HG03135 (cell line): ENCODE measurements around the gene CDC14B.
"Not testable (repeated sequence)": the region's sequence is repeated elsewhere in the genome, so short reads cannot be mapped to it uniquely, and the experiment has no call there.

ENCODE experiments used
- ATAC-seq: cut with Tn5 transposase; IDR thresholded peaks from one replicate; pipeline ENCODE4 v1.9.1; 2021; ENCODE audit warnings: mild to moderate bottlenecking, moderate library complexity; ENCODE audit not compliant: unreplicated experiment

CDC14B gene

GRCh38 chr9:96633579-96633978 is 13.9 kb upstream of the CDC14B start:
- not testable (repeated sequence) for ATAC-seq

- no peak for ATAC-seq
Measured at GRCh38 chr9:96626912-96627311, 7.3 kb upstream of the CDC14B start.

- ATAC-seq, result no peak
Measured at GRCh38 chr9:96621618-96622017, 2.0 kb upstream of the CDC14B start.

GRCh38 chr9:96620832-96621269 is 1.2 kb upstream of the CDC14B start:
- no peak for ATAC-seq

- no peak for ATAC-seq
Measured at GRCh38 chr9:96620181-96620514, 505 bp upstream of the CDC14B start.

- no peak for ATAC-seq
Measured at GRCh38 chr9:96619124-96619465, 548 bp downstream of the CDC14B start.

GRCh38 chr9:96618209-96619123 is 1.2 kb downstream of the CDC14B start:
- ATAC-seq, result no peak

- ATAC-seq, result no peak
Measured at GRCh38 chr9:96617439-96618185, 2.0 kb downstream of the CDC14B start.

GRCh38 chr9:96616817-96617438 is 2.7 kb downstream of the CDC14B start:
- no peak for ATAC-seq

- no peak for ATAC-seq
Measured at GRCh38 chr9:96615411-96615810, 4.2 kb downstream of the CDC14B start.

- not testable (repeated sequence) for ATAC-seq
Measured at GRCh38 chr9:96614664-96615063, 5.0 kb downstream of the CDC14B start.

GRCh38 chr9:96612966-96613589 is 6.6 kb downstream of the CDC14B start:
- no peak for ATAC-seq

- ATAC-seq, result no peak
Measured at GRCh38 chr9:96612105-96612965, 7.3 kb downstream of the CDC14B start.

GRCh38 chr9:96611302-96611701 is 8.3 kb downstream of the CDC14B start:
- no peak for ATAC-seq

- no peak for ATAC-seq
Measured at GRCh38 chr9:96609732-96610131, 9.9 kb downstream of the CDC14B start.

GRCh38 chr9:96607971-96608370 is 11.7 kb downstream of the CDC14B start:
- ATAC-seq, result no peak

- no peak for ATAC-seq
Measured at GRCh38 chr9:96605328-96605727, 14.3 kb downstream of the CDC14B start.

GRCh38 chr9:96604004-96604319 is 15.7 kb downstream of the CDC14B start:
- no peak for ATAC-seq

- ATAC-seq, result no peak
Measured at GRCh38 chr9:96603305-96604003, 16.2 kb downstream of the CDC14B start.

GRCh38 chr9:96599298-96599697 is 20.3 kb downstream of the CDC14B start:
- ATAC-seq, result no peak
